SK-N-SH (cell line): ENCODE data around the gene ARPC5. TPM values are rescaled to one million over a fixed set of nuclear protein-coding genes. Genes with fewer than 3 reads are reported as not detected.

Source experiments
- CTCF ChIA-PET: fragments of 300-600, 350-600 bp; formaldehyde crosslinking; extraction: SDS; loops from one replicate; lab custom pipeline; 2021; lab: Yijun Ruan, JAX
- POLR2A ChIA-PET: fragments of 350-600 bp; sonication (Branson Sonifier 250); formaldehyde crosslinking; extraction: SDS; loops from one replicate; lab custom pipeline; 2020; ENCODE audit warnings: antibody characterized with exemption, inconsistent platforms; lab: Yijun Ruan, JAX
- DNase-seq: peaks from one replicate; pipeline ENCODE4 v3.0.0; 2012
- H2AFZ ChIP-seq: fragments of 200-600 bp; sonication (generic); 2 replicates; pipeline ENCODE4 v1.8.1; 2016; ENCODE audit warnings: antibody characterized with exemption, mild to moderate bottlenecking, low read depth
- H3F3A ChIP-seq: fragments of 200-600 bp; sonication (generic); replicated peaks from 2 replicates; pipeline ENCODE3; 2016; ENCODE audit warnings: antibody characterized with exemption, mild to moderate bottlenecking; ENCODE audit not compliant: insufficient read depth
- H3K27ac ChIP-seq, 2 experiments: fragments of 200-500 bp in 1 of 2; fragments of 200-600 bp in 1 of 2; sonication (Bioruptor generic) in 1 of 2; sonication (generic), shearing (Covaris generic) in 1 of 2; 2 replicates each; pipeline versions ENCODE4 v1.5.1 to v1.6.1; 2014 to 2016; ENCODE audit warnings: low read depth in 2 of 2, inconsistent platforms in 1 of 2, low read length in 1 of 2, mild to moderate bottlenecking in 1 of 2, mixed read lengths in 1 of 2
- H3K27me3 ChIP-seq: fragments of 200-600 bp; sonication (generic), shearing (Covaris generic); 2 replicates; pipeline ENCODE4 v1.6.1; 2016; ENCODE audit warnings: mixed run types; ENCODE audit not compliant: insufficient read depth
- H3K36me3 ChIP-seq, 2 experiments: fragments of 200-500 bp in 1 of 2; fragments of 200-600 bp in 1 of 2; sonication (Bioruptor generic) in 1 of 2; sonication (generic) in 1 of 2; replicated peaks in 1 of 2; 2 replicates each; pipeline versions ENCODE3 to v1.5.1; 2014 to 2016; ENCODE audit warnings: low read length in 1 of 2, mild to moderate bottlenecking in 1 of 2; ENCODE audit not compliant: insufficient read depth in 2 of 2, control insufficient read depth in 1 of 2
- H3K4me1 ChIP-seq, 2 experiments: fragments of 200-500 bp in 1 of 2; fragments of 200-600 bp in 1 of 2; sonication (Bioruptor generic) in 1 of 2; sonication (generic), shearing (Covaris generic) in 1 of 2; 2 replicates each; pipeline versions ENCODE4 v1.5.1 to v1.6.1; 2014 to 2016; ENCODE audit warnings: low read depth in 1 of 2, low read length in 1 of 2, mixed run types in 1 of 2; ENCODE audit not compliant: insufficient read depth in 2 of 2, control insufficient read depth in 1 of 2
- H3K4me2 ChIP-seq: fragments of 200-600 bp; sonication (generic), shearing (Covaris generic); 2 replicates; pipeline ENCODE4 v1.6.1; 2017; ENCODE audit warnings: mixed run types
- H3K4me3 ChIP-seq, 2 experiments: fragments of 200-500 bp in 1 of 2; fragments of 200-600 bp in 1 of 2; sonication (Bioruptor generic) in 1 of 2; sonication (generic), shearing (Covaris generic) in 1 of 2; 2 replicates each; pipeline versions ENCODE4 v1.5.1 to v1.8.1; 2014 to 2016; ENCODE audit warnings: low read depth in 2 of 2, inconsistent platforms in 1 of 2, low read length in 1 of 2, mild to moderate bottlenecking in 1 of 2, mixed read lengths in 1 of 2, moderate library complexity in 1 of 2
- H3K79me2 ChIP-seq: fragments of 200-600 bp; sonication (generic); 2 replicates; pipeline ENCODE4 v1.8.1; 2017; ENCODE audit warnings: mild to moderate bottlenecking; ENCODE audit not compliant: insufficient read depth
- H3K9ac ChIP-seq: fragments of 200-600 bp; sonication (generic); 2 replicates; pipeline ENCODE4 v1.6.1; 2017; ENCODE audit warnings: mixed run types
- H3K9me2 ChIP-seq: fragments of 200-600 bp; sonication (generic); 2 replicates; pipeline ENCODE4 v1.6.1; 2017; ENCODE audit warnings: mixed run types
- H3K9me3 ChIP-seq: fragments of 200-600 bp; sonication (generic); 2 replicates; pipeline ENCODE4 v1.6.1; 2017; ENCODE audit warnings: mixed run types, mild to moderate bottlenecking, moderate library complexity
- H4K20me1 ChIP-seq: fragments of 200-600 bp; sonication (generic); 2 replicates; pipeline ENCODE4 v1.6.1; 2017; ENCODE audit warnings: mild to moderate bottlenecking, mixed run types; ENCODE audit not compliant: insufficient read depth
- EP300 ChIP-seq, 2 experiments: IDR thresholded peaks; 2 replicates each; pipeline versions ENCODE4 v1.4.0 to v1.6.1; 2012; ENCODE audit warnings: borderline replicate concordance in 1 of 2, low read depth in 1 of 2, low read length in 1 of 2
- FOXJ3 ChIP-seq: sonication (generic); formaldehyde crosslinking; IDR thresholded peaks from 2 replicates; pipeline ENCODE4 v1.5.1; 2020; ENCODE audit warnings: mild to moderate bottlenecking, missing genetic modification reagents
- GABPA ChIP-seq: IDR thresholded peaks from 2 replicates; pipeline ENCODE4 v1.4.0; 2012; ENCODE audit warnings: low read depth, mild to moderate bottlenecking
- GATA2 ChIP-seq: sonication (generic); formaldehyde crosslinking; IDR thresholded peaks from 2 replicates; pipeline ENCODE4 v1.5.0; 2020; ENCODE audit warnings: mild to moderate bottlenecking, missing genetic modification reagents
- IRF3 ChIP-seq: fragments of 150-350 bp; IDR thresholded peaks from 2 replicates; pipeline ENCODE4 v1.6.1; 2016; ENCODE audit warnings: mild to moderate bottlenecking, low read depth, low read length
- RCOR1 ChIP-seq: fragments of 150-350 bp; IDR thresholded peaks from 2 replicates; pipeline ENCODE4 v1.6.1; 2017; ENCODE audit warnings: antibody characterized with exemption, low read length
- REST ChIP-seq: IDR thresholded peaks from 2 replicates; pipeline ENCODE4 v1.6.1; 2012; ENCODE audit warnings: mild to moderate bottlenecking, low read depth, low read length, moderate library complexity
- RFX5 ChIP-seq: IDR thresholded peaks from 2 replicates; pipeline ENCODE4 v1.6.1; 2012; ENCODE audit warnings: mild to moderate bottlenecking, improper control_type of control experiment, low read length
- SMC3 ChIP-seq: IDR thresholded peaks from 2 replicates; pipeline ENCODE4 v1.6.1; 2012; ENCODE audit warnings: low read depth, low read length, improper control_type of control experiment
- USF1 ChIP-seq: IDR thresholded peaks from 2 replicates; pipeline ENCODE4 v1.4.0; 2012; ENCODE audit warnings: low read depth, borderline replicate concordance
- USF2 ChIP-seq: fragments of 150-350 bp; IDR thresholded peaks from 2 replicates; pipeline ENCODE4 v1.6.1; 2017; ENCODE audit warnings: antibody characterized with exemption, low read length, low read depth, borderline replicate concordance
- WGBS: methylation state at CpG from one replicate; pipeline ENCODE4 v1.1.6; 2017; ENCODE audit warnings: low lambda C conversion rate; 5-methylcytosine and 5-hydroxymethylcytosine counted together
- polyA plus RNA-seq, 3 experiments: library from polyadenylated mRNA; depleted of rRNA; stranded (reverse); fragments of >200 nt; gene quantifications; 2 replicates each; pipeline ENCODE4 v1.2.3, GENCODE V29; 2012

Gene ARPC5
- polyA plus RNA-seq, 1 of the 3 experiments (the other 2 are of a cell fraction): 66.8 TPM

- no peak for TF ChIP-seq GATA2
- no peak for TF ChIP-seq EP300 (IDR thresholded peaks at IDR 0.05; ENCODE audit: borderline replicate concordance in 1 of 2, low read depth in 1 of 2, low read length in 1 of 2)
- no peak for TF ChIP-seq FOXJ3 (CRISPR knock-in tag)
- no peak for TF ChIP-seq REST
- TF ChIP-seq RCOR1: no peak
- no peak for TF ChIP-seq GABPA
- TF ChIP-seq SMC3: no peak
- TF ChIP-seq USF2: no peak
- no peak for TF ChIP-seq RFX5
- TF ChIP-seq USF1: no peak
- no peak for TF ChIP-seq IRF3
- no peak overlapping the region for H2AFZ ChIP-seq
- 75% methylated on average over 3 of the region's 3 CpGs for WGBS
- no peaks in the 10 kb centered on the region for H3K27me3 ChIP-seq
- DNase-seq: no peak
- no peaks in the 10 kb centered on the region for H4K20me1 ChIP-seq
- H3K36me3 ChIP-seq: no peaks in the 10 kb centered on the region
- no peak overlapping the region for H3K4me2 ChIP-seq
- peaks cover 0 to 2% of the 10 kb centered on the region in 2 experiments; a peak in 1 of 4 replicates for H3K4me1 ChIP-seq
- H3K9ac ChIP-seq: no peak overlapping the region
- H3K27ac ChIP-seq: no peak overlapping the region
- H3K4me3 ChIP-seq: no peak overlapping the region
- POLR2A ChIA-PET: no interaction called here
- no peaks in the 10 kb centered on the region for H3K9me2 ChIP-seq
- H3K9me3 ChIP-seq: no peaks in the 10 kb centered on the region
- no peaks in the 10 kb centered on the region for H3K79me2 ChIP-seq
- CTCF ChIA-PET: interaction anchor here (0.9 kb wide), 1 partner anchor 237 kb away, joined by 3 read pairs; no protein-coding TSS in a partner anchor
- H3F3A ChIP-seq: no peaks in the 10 kb centered on the region
Measured at GRCh38 chr1:183678819-183679218, 43.2 kb upstream of the ARPC5 start.
